Liver (tissue), 9 donors: ENCODE data around the gene TMED10. TPM values are rescaled to one million over a fixed set of nuclear protein-coding genes. Genes with fewer than 3 reads are reported as not detected.
A peak's percentile ranks its signal among the peaks of the same experiment; 100 is the strongest.

Experiments
- DNase-seq: peaks from one replicate; pipeline ENCODE4 v3.0.0-alpha.2; 2017; ENCODE audit warnings: low spot score
- H3K27ac ChIP-seq, 2 donors: one replicate each; pipeline ENCODE4 v1.7.0; 2013; ENCODE audit warnings: inconsistent platforms in 2 of 2, low read length in 2 of 2, control low read depth in 1 of 2, low read depth in 1 of 2, mild to moderate bottlenecking in 1 of 2
- H3K27me3 ChIP-seq, 4 donors: one replicate each; pipeline versions ENCODE4 v1.6.1 to v1.7.0; 2013; ENCODE audit warnings: low read length in 3 of 4, inconsistent platforms in 1 of 4, mild to moderate bottlenecking in 1 of 4, moderate library complexity in 1 of 4; ENCODE audit not compliant: control insufficient read depth in 4 of 4, insufficient read depth in 4 of 4
- H3K36me3 ChIP-seq, 4 donors: one replicate each; pipeline versions ENCODE4 v1.6.1 to v1.7.0; 2013; ENCODE audit warnings: low read length in 3 of 4, mild to moderate bottlenecking in 3 of 4, low read depth in 1 of 4, moderate library complexity in 1 of 4; ENCODE audit not compliant: control insufficient read depth in 4 of 4, insufficient read depth in 3 of 4
- H3K4me1 ChIP-seq, 4 donors: one replicate each; pipeline versions ENCODE4 v1.6.1 to v1.7.0; 2013; ENCODE audit warnings: low read length in 3 of 4, mild to moderate bottlenecking in 3 of 4, moderate library complexity in 1 of 4; ENCODE audit not compliant: control insufficient read depth in 4 of 4, insufficient read depth in 4 of 4
- H3K4me3 ChIP-seq, 3 donors: one replicate each; pipeline versions ENCODE4 v1.6.1 to v1.7.0; 2013; ENCODE audit warnings: low read length in 3 of 3, control low read depth in 1 of 3, low read depth in 1 of 3, mild to moderate bottlenecking in 1 of 3
- H3K9ac ChIP-seq, 2 donors: one replicate each; pipeline ENCODE4 v1.7.0; 2013; ENCODE audit warnings: low read length in 2 of 2, mild to moderate bottlenecking in 2 of 2, moderate library complexity in 2 of 2, control low read depth in 1 of 2, low read depth in 1 of 2
- H3K9me3 ChIP-seq, 4 donors: one replicate each; pipeline versions ENCODE4 v1.6.1 to v1.7.0; 2013; ENCODE audit warnings: low read length in 3 of 4; ENCODE audit not compliant: control insufficient read depth in 4 of 4
- CTCF ChIP-seq: fragments of 150-350 bp; IDR thresholded peaks from 2 replicates; pipeline ENCODE4 v1.5.1; 2017; ENCODE audit warnings: improper control_type of control experiment, low read depth, low read length; ENCODE audit not compliant: missing input control
- EGR1 ChIP-seq, 2 donors: IDR thresholded peaks; 2 replicates each; pipeline ENCODE4 v1.6.1; 2016 to 2018; ENCODE audit warnings: antibody characterized with exemption in 2 of 2, low read depth in 2 of 2
- FOXA1 ChIP-seq: IDR thresholded peaks from 2 replicates; pipeline ENCODE4 v1.6.1; 2016; ENCODE audit warnings: antibody characterized with exemption
- FOXA2 ChIP-seq: IDR thresholded peaks from 2 replicates; pipeline ENCODE4 v1.6.1; 2016; ENCODE audit warnings: antibody characterized with exemption
- GABPA ChIP-seq, 2 donors: IDR thresholded peaks in 1 of 2; conservative IDR thresholded peaks in 1 of 2; 2 replicates each; pipeline ENCODE4 v1.6.1; 2016; ENCODE audit warnings: antibody characterized with exemption in 2 of 2, mild to moderate bottlenecking in 1 of 2, moderate library complexity in 1 of 2
- HNF4A ChIP-seq, 2 donors: conservative IDR thresholded peaks; 2 replicates each; pipeline ENCODE4 v1.6.1; 2016; ENCODE audit warnings: antibody characterized with exemption in 2 of 2, mild to moderate bottlenecking in 2 of 2
- HNF4G ChIP-seq: IDR thresholded peaks from 2 replicates; pipeline ENCODE4 v1.6.1; 2016; ENCODE audit warnings: antibody characterized with exemption
- JUND ChIP-seq, 2 donors: IDR thresholded peaks; 2 replicates each; pipeline ENCODE4 v1.6.1; 2016; ENCODE audit warnings: antibody characterized with exemption in 2 of 2
- MAX ChIP-seq: IDR thresholded peaks from 2 replicates; pipeline ENCODE4 v1.6.1; 2016; ENCODE audit warnings: antibody characterized with exemption
- NR2F2 ChIP-seq: IDR thresholded peaks from 2 replicates; pipeline ENCODE4 v1.6.1; 2016; ENCODE audit warnings: antibody characterized with exemption
- RAD21 ChIP-seq, 2 donors: IDR thresholded peaks; 2 replicates each; pipeline ENCODE4 v1.6.1; 2016; ENCODE audit warnings: antibody characterized with exemption in 2 of 2, mild to moderate bottlenecking in 2 of 2
- RXRA ChIP-seq, 2 donors: IDR thresholded peaks; 2 replicates each; pipeline ENCODE4 v1.6.1; 2017 to 2018; ENCODE audit warnings: antibody characterized with exemption in 2 of 2, mild to moderate bottlenecking in 1 of 2
- SP1 ChIP-seq: IDR thresholded peaks from 2 replicates; pipeline ENCODE4 v1.6.1; 2018; ENCODE audit warnings: antibody characterized with exemption, mild to moderate bottlenecking
- TAF1 ChIP-seq: conservative IDR thresholded peaks from 2 replicates; pipeline ENCODE4 v1.6.1; 2016; ENCODE audit warnings: antibody characterized with exemption, mild to moderate bottlenecking
- YY1 ChIP-seq: IDR thresholded peaks from 2 replicates; pipeline ENCODE4 v1.6.1; 2016; ENCODE audit warnings: antibody characterized with exemption, mild to moderate bottlenecking
- WGBS: extraction: QIAGEN DNeasy Blood & Tissue Kit; methylation state at CpG from one replicate; pipeline ENCODE4 v1.1.7; 2013; 5-methylcytosine and 5-hydroxymethylcytosine counted together
- polyA plus RNA-seq, 2 donors: library from polyadenylated mRNA; stranded (reverse) in 1 of 2; unstranded in 1 of 2; fragments of 200-250 nt in 1 of 2; fragments of >200 nt in 1 of 2; fragmentation: Nextera tagmentation in 1 of 2; extraction: Ambion mirVana in 1 of 2; gene quantifications; one replicate each; pipeline versions ENCODE4 v1.2.1 to v1.2.3, GENCODE V29; 2013 to 2015
- total RNA-seq, 2 donors: library from RNA; depleted of rRNA; stranded (reverse); fragments of >200 nt; gene quantifications; one replicate each; pipeline ENCODE4 v1.2.3, GENCODE V29; 2014
- TF ChIP-seq, protein P1 (sequence below): IDR thresholded peaks from 2 replicates; pipeline ENCODE4 v1.6.1; 2016; ENCODE audit warnings: antibody characterized with exemption
- TF ChIP-seq, protein P2 (sequence below): IDR thresholded peaks from 2 replicates; pipeline ENCODE4 v1.6.1; 2016; ENCODE audit warnings: antibody characterized with exemption, mild to moderate bottlenecking
- TF ChIP-seq, protein P3 (sequence below): IDR thresholded peaks from 2 replicates; pipeline ENCODE4 v1.6.1; 2016; ENCODE audit warnings: antibody characterized with exemption
- donor health status: healthy.
- donor health status: healthy.
- donor health status: healthy.
- donor health status: healthy.
- donor health status: healthy.

Gene TMED10
- total and polyA plus RNA-seq, 4 donors = 167 to 349 (median 252) TPM

DNA sequence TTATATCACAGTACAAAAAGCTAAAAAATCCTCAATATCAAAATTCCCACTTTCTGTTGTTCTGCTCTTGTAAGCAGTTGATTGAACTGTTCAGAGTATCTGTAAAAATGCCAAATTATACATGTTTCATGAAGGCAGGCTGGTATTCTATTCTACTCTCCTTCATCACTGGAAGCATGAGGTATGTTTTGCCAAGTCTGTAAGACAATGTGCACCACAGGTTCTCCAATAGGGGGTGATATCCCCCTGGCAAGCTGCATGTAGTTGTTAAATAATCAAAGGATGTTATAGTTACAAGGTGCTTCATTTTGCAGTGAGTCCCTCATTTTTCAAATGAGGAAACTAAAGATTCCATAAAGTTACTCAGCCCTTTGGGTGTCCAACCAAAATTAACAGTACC is 34.4 kb downstream of the TMED10 start:
- Histone ChIP-seq H3K27ac (no peak overlapping the region), H3K36me3 (peaks cover 0 to 10% (median under 1%) of the 10 kb centered on the region in 4 donors), H3K9me3 (no peaks in the 10 kb centered on the region), H3K4me3 (no peak overlapping the region), H3K27me3 (no peaks in the 10 kb centered on the region), H3K9ac (peak overlapping the region in 1 of 2 donors; percentile 19), H3K4me1 (peaks cover 0 to 4% (median 2%) of the 10 kb centered on the region in 4 donors)
- DNase-seq = no peak
- TF ChIP-seq RAD21 (IDR thresholded peaks at IDR 0.05) (peak; percentile 66 to 76), CTCF (peak; percentile 25), TAF1 (no peak)

DNA sequence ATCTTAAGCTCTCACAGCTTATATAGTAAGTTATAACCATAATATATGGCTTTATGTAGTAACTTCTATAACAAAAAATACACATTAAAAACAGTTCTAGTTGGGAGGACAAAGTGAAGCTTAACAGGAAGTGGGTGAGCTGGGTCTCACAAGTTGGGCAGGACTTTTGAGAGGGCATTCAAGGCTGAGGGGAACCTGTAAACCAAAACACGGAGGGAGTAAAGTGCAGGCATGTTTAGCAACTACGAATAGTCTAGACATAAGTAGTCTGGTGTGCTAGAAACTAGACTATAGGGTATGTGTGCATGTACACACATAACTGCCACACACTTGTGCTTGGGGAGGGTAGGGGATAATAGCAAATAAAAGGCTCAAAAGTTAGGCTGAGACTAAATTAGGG is 35.4 kb downstream of the TMED10 start:
- H3K27me3 ChIP-seq = no peaks in the 10 kb centered on the region
- WGBS = 55% methylated on average over 2 of the region's 2 CpGs
- TF ChIP-seq, protein P1, sequence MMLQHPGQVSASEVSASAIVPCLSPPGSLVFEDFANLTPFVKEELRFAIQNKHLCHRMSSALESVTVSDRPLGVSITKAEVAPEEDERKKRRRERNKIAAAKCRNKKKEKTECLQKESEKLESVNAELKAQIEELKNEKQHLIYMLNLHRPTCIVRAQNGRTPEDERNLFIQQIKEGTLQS = no peak
- TF ChIP-seq NR2F2 (no peak), JUND (IDR thresholded peaks at IDR 0.05) (no peak), HNF4G (no peak), SP1 (no peak), MAX (no peak), HNF4A (conservative IDR thresholded peaks at IDR 0.05) (no peak), FOXA2 (no peak), YY1 (no peak), EGR1 (IDR thresholded peaks at IDR 0.05; ENCODE audit: low read depth in 2 of 2) (no peak), RAD21 (IDR thresholded peaks at IDR 0.05) (no peak), FOXA1 (no peak), CTCF (no peak), TAF1 (no peak), RXRA (IDR thresholded peaks at IDR 0.05) (no peak), GABPA (IDR thresholded peaks at IDR 0.05 in 1 of 2, conservative IDR thresholded peaks at IDR 0.05 in 1 of 2) (no peak)
- TF ChIP-seq, protein P2, sequence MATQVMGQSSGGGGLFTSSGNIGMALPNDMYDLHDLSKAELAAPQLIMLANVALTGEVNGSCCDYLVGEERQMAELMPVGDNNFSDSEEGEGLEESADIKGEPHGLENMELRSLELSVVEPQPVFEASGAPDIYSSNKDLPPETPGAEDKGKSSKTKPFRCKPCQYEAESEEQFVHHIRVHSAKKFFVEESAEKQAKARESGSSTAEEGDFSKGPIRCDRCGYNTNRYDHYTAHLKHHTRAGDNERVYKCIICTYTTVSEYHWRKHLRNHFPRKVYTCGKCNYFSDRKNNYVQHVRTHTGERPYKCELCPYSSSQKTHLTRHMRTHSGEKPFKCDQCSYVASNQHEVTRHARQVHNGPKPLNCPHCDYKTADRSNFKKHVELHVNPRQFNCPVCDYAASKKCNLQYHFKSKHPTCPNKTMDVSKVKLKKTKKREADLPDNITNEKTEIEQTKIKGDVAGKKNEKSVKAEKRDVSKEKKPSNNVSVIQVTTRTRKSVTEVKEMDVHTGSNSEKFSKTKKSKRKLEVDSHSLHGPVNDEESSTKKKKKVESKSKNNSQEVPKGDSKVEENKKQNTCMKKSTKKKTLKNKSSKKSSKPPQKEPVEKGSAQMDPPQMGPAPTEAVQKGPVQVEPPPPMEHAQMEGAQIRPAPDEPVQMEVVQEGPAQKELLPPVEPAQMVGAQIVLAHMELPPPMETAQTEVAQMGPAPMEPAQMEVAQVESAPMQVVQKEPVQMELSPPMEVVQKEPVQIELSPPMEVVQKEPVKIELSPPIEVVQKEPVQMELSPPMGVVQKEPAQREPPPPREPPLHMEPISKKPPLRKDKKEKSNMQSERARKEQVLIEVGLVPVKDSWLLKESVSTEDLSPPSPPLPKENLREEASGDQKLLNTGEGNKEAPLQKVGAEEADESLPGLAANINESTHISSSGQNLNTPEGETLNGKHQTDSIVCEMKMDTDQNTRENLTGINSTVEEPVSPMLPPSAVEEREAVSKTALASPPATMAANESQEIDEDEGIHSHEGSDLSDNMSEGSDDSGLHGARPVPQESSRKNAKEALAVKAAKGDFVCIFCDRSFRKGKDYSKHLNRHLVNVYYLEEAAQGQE = no peak
- TF ChIP-seq, protein P3, sequence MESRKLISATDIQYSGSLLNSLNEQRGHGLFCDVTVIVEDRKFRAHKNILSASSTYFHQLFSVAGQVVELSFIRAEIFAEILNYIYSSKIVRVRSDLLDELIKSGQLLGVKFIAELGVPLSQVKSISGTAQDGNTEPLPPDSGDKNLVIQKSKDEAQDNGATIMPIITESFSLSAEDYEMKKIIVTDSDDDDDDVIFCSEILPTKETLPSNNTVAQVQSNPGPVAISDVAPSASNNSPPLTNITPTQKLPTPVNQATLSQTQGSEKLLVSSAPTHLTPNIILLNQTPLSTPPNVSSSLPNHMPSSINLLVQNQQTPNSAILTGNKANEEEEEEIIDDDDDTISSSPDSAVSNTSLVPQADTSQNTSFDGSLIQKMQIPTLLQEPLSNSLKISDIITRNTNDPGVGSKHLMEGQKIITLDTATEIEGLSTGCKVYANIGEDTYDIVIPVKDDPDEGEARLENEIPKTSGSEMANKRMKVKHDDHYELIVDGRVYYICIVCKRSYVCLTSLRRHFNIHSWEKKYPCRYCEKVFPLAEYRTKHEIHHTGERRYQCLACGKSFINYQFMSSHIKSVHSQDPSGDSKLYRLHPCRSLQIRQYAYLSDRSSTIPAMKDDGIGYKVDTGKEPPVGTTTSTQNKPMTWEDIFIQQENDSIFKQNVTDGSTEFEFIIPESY = no peak
- DNase-seq = no peak
- peaks cover 0 to 4% (median 2%) of the 10 kb centered on the region in 4 donors for H3K36me3 ChIP-seq
- H3K4me1 ChIP-seq = peaks cover 0 to 4% (median 2%) of the 10 kb centered on the region in 4 donors
- H3K9me3 ChIP-seq = no peaks in the 10 kb centered on the region
- H3K27ac ChIP-seq = no peak overlapping the region
- no peak overlapping the region for H3K4me3 ChIP-seq
- H3K9ac ChIP-seq = no peak overlapping the region
